Stimulated activated CD4-positive, alpha-beta T cell treated with anti-CD3 and anti-CD28 coated beads, Interleukin-1b, Interleukin-23, amount 100 ng/mL, for 4 hours (primary cell): ENCODE data around the gene MDM2.
"Not testable (repeated sequence)": the region's sequence is repeated elsewhere in the genome, so short reads cannot be mapped to it uniquely, and the experiment has no call there.

Experiments used
- DNase-seq, 2 donors: peaks; one replicate each; pipeline ENCODE4 v3.0.0-alpha.2; 2020; ENCODE audit warnings: low read depth in 2 of 2

Gene MDM2

DNA sequence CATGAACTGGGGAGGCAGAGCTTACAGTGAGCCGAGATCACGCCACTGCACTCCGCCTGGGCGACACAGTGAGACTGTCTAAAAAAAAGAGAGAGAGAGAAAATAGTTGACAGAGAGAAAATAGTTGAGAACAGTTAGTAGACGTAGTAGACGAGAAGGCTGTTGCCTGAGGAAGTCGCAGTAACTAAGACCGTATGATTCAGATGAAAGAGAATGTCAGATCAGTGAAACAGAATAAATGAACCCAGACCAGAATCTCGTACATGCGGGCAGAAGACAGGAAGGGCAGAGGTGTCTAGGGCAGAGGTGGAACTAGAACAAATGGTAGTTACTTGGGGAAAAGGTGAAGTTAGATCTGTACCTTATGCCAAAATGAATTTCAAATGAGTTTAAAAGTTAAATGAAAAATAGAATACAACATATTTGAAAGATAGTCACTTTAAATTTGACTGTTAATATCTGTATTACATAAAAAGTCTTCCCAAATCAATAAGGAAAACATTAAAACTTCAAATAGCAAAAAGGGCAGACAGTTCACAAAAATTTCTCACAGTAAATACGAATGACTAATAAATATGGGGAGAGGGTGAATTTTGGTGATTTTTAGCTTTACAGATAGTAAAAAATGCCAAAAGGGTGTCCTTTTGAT is 17.7 kb downstream of the MDM2 start:
- DNase-seq: no peak

DNA sequence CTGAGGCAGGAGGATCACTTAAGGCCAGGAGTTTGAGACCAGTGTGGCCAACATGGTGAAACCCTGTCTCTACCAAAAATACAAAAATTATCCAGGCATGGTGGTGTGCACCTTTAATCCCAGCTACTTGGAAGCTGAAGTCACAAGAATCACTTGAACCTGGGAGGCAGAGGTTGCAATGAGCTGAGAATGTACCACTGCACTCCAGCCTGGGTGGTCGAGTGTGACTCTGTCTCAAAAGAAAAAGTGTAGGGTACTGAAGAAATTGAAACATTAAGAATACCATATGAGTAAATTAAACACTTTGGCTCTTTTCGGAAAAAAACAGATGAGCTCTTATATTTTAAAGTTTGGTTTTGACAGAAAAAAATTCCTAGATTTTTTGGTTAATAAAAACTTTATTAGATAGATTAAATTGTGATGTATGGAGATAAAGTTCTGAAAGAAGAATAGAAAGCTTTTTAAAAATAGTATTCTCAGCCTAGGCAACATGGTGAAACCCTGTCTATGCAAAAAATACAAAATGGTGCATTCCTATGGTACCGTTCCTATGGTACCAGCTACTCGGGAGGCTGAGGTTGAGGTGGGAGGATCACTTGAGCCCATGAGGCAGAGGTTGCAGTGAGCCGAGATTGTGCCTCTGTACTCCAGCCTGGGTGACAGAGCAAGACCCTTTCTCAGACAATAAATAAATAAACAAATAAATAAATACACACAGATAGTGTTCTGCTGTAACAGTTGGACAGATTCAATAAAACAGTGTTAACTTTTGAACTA is 20.1 kb downstream of the MDM2 start:
- DNase-seq: no peak

DNA sequence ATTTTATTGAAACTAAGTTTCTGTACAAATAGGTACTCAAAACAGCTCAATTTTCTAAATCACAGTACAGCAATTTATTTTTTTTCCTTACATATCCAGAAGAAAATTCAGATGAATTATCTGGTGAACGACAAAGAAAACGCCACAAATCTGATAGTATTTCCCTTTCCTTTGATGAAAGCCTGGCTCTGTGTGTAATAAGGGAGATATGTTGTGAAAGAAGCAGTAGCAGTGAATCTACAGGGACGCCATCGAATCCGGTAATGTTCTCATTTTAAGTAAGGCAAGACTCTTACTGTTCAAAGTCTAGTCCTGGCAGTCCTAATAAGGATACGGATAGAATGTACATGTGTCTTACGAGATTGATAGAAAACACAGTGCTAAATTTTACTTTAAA is 20.7 kb downstream of the MDM2 start:
- DNase-seq: no peak

DNA sequence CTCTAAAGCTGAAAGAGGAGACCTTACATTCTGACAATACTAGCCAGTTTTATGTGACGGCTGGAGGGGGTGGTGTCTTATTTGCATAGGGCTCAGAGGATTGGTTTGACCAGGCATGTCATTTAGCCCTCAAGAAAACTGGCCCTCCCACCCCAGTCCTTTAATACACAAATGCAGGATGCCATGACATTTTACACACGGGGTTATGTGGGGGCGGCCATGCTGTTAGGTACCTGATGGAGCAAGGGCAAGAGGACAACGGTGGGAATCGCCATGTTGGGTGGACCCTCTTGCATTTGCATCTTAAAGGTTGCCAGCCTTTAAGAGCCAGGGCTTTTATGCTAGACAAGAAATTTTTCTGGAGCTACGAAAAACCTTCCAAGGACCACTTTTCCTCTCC is 23.3 kb downstream of the MDM2 start:
- DNase-seq: no peak

DNA sequence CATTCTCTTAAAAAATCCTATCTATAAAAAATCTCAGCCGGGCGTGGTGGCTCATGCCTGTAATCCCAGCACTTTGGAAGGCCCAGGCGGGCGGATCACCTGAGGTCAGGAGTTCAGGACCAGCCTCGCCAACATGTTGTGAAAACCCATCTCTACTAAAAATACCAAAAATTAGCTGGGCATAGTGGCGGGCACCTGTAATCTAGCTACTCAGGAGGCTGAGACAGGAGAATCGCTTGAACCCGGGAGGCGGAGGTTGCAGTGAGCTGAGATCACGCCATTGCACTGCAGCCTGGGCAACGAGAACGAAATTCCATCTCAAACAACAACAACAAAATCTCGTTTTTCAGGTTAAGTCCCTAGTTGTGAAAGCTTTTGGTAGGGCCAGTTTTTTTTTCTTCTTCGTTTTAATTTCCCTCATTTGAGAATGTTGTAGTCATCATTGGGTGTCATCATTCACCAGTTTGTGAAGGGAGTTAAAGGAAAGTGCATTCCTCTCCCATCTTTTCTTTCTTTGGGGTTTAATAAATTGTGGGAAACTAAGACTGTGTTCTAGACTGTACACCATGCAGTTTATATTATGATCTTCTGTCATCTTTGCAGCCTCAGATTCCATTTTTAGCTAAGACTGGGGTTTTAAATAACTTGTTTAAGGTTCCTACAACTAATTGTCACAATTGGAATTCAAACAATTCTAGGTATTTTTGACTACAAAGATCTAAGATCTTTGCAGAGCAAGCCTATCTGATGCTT is 23.9 kb downstream of the MDM2 start:
- no peak for DNase-seq

DNA sequence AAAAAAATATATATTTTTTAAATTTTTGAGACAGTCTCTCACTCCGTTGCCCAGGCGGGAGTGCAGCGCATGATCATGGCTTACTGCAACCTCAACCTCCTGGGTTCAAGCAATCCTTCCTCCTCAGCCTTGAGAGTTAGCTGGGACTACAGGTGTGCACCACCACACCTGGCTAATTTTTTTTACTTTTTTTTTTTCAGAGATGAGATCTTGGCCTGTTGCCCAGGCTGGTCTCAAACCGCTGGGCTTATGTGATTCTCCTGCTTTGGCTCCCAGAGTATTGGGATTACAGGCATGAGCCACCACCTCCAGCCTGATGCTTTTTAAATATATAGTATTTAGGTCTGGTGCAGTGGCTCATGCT is 24.5 kb downstream of the MDM2 start:
- no peak for DNase-seq

DNA sequence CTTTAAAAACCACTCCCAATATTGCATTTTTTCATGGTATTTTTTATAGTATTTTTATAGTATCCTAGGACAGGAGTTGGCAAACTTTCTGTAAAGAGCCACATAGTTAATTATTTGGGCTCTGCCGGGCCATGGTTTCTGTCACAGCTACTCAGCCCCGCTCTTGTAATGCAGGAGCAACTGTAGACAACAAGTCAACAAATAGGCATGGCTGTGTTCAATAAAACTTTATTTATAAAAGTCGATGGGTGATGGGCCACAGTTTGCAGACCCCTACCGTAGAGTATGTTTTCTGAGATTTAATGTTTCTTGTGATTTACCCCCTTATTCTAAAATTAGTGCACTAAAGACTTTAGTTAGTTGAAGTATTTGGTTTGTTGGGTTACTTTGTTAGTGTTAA is 25.5 kb downstream of the MDM2 start:
- no peak for DNase-seq

DNA sequence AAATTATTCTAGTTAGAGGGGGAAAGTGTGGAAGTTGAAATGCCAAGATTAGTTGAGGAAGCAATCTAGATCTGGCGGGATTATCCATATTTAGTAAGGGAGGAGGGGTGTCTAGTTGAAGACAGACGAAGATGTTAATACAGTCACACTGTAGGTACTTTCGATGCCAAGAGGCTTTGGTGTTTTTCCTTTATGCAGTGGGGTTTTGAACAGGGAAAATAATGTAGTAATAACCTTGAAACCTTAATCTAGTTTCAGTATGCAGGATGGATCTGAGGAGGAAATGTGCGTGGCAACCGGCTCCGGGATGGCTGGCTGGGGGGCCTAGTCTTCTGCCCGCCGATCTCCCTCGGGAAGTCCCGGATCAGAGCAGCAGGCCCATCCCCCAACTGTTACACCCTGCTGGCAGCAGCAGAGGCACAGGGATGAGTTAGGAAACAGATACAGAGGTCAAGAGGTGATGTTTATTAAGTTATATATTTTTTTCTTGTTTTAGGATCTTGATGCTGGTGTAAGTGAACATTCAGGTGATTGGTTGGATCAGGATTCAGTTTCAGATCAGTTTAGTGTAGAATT is 27.4 kb downstream of the MDM2 start:
- no peak for DNase-seq

DNA sequence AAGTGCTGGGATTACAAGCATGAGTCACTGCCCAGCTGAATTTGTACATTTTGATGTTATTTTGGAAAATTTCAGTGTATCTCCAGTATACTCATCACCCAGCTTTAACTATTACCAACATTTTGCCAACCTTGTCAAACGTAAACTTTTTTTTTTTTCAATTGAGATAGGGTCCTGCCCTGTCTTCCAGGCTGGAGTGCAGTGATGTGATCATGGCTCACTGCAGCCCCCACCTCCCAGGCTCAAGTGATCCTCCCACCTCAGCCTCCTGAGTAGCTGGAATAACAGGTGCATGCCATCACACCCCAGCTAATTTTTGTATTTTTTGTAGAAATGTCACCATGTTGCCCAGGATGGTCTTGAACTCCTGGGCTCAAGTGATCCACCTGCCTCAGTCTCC is 29.2 kb downstream of the MDM2 start:
- DNase-seq: no peak

DNA sequence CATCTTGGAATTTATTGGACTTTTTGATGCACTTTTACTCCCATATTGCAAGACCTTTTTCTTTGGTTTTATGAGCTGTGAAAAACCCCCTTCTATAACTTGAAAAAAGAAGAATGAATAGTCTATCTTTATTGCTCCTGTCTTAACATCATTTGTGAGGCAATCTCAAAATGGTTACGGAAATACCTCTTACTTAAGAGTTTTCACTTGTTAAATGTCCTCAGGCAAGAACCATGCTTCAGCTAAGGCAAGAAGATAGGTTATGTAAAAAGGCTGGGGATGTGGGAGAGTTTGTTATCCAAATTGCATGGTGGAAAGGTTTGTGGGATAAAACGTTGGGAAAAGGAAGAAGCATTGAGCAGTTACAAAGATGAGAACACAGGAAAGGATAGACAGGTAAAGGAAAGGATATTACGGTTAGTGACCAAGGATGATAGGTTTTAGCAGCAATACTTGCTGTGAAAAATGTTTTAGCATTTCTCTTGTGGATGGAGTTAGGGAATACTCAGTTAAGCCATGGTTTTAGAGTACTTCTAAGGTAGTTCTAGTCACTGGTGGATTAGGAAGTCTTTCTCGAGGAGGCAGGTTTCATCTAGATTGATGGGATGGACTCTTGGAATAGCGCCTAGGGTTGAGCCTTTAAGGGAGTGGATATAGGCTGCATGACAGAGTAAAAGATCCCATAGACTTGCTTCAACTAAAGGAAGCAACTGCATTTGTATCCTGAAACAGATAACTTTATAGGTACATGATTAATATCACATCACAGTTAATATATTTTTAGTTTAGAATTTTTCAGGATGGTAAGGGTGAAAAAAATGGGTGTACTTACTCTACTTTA is 30.3 kb downstream of the MDM2 start:
- DNase-seq: no peak

DNA sequence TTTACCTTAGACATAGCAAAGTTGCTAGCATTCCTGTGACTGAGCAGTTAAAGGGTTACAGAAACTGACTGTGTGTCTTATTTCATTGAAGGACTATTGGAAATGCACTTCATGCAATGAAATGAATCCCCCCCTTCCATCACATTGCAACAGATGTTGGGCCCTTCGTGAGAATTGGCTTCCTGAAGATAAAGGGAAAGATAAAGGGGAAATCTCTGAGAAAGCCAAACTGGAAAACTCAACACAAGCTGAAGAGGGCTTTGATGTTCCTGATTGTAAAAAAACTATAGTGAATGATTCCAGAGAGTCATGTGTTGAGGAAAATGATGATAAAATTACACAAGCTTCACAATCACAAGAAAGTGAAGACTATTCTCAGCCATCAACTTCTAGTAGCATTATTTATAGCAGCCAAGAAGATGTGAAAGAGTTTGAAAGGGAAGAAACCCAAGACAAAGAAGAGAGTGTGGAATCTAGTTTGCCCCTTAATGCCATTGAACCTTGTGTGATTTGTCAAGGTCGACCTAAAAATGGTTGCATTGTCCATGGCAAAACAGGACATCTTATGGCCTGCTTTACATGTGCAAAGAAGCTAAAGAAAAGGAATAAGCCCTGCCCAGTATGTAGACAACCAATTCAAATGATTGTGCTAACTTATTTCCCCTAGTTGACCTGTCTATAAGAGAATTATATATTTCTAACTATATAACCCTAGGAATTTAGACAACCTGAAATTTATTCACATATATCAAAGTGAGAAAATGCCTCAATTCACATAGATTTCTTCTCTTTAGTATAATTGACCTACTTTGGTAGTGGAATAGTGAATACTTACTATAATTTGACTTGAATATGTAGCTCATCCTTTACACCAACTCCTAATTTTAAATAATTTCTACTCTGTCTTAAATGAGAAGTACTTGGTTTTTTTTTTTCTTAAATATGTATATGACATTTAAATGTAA is 31.5 kb downstream of the MDM2 start:
- no peak for DNase-seq

DNA sequence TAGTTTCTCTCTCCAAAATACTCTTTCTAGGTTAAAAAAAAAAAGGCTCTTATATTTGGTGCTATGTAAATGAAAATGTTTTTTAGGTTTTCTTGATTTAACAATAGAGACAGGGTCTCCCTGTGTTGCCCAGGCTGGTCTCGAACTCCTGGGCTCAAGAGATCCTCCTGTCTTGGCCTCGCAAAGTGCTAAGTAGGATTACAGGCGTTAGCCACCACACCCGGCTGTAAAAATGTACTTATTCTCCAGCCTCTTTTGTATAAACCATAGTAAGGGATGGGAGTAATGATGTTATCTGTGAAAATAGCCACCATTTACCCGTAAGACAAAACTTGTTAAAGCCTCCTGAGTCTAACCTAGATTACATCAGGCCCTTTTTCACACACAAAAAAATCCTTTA is 33.2 kb downstream of the MDM2 start:
- DNase-seq: not testable (repeated sequence)

DNA sequence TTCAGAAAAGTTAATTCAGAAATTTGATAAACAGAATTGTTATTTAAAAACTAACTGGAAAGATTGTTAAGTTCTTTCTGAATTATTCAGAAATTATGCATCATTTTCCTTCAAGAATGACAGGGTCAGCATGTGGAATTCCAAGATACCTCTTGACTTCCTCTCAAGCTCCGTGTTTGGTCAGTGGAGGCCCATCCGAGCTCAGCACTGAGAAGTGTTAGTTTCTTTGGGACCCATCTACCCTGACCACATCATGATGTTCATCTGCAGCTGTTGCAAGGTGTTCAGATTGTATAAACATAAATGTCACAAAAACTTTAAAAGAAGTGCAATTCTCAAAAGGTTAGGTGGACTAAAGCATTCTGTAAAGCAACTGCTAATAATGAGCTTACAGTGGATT is 33.7 kb downstream of the MDM2 start:
- DNase-seq: no peak

DNA sequence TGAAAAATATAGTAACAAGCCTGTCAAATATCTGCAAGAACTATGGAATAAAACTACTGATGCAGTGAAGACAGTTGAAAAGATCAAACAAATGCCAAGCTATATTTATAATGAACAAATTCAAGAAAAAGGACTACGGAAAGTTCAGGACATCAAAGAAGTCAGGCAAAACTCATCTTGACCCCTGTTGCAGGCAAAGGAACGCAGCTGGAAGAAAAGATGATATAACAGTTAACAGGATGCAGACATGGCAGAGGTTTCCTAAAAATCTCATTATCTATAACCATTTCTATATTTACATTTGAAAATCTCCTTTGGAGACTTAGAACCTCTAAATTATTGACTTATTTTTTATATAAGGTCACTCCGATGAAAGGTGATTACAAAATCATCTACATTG is 34.1 kb downstream of the MDM2 start:
- no peak for DNase-seq

DNA sequence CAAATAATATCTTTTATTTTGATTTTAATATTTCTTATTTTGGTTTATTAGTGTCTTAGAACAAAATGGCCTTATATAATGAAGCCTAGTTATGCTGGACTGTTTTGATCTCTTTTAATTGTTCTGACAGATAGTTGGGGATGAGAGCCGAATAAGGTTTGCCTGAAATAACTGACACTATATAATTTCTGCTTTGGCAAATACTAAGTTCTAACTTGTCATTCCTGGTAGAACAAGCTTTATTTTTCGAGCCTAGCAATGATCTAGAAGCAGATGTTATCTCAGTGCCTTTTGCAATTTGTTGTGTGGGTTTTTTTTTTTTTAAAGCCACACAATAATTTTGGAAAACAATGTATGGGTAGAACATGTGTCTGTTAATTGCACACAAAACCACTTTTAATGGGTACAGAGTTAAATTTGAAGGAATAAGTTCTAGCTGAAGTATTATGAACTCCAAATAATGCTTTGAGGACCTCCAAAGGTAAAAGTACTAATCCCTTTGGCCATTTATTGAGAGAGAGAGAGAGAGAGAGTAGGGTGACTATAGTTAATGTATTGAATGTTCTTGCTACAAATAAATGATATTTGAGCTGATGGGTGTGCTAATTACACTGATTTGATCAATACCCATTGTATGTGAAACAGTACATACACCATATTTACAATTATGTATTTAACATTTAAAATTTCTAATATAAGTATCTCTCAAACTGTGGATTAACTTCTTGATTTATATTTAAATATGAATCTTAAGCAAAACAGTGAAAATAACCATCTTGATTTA is 35.0 kb downstream of the MDM2 start:
- DNase-seq: no peak

DNA sequence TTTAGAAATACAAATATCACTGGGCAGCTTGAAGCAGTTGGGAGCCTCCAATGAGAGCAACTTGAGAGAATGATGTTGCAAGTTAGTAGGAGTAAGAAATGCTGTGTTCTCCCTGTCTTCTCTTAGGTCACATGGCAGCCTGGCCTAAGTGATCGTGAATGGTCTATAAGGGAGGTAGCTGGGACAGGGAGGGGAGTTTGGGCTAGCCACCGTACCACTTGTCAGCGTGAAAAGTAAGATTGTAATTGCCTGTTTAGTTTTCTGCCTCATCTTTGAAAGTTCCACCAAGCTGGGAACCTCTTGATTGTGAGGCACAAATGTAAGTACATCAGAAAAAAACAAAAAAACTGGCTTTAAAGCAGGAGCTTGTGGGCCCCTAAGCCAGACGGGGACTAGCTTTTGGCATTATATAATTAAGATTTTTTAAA is 36.4 kb downstream of the MDM2 start:
- DNase-seq: no peak

DNA sequence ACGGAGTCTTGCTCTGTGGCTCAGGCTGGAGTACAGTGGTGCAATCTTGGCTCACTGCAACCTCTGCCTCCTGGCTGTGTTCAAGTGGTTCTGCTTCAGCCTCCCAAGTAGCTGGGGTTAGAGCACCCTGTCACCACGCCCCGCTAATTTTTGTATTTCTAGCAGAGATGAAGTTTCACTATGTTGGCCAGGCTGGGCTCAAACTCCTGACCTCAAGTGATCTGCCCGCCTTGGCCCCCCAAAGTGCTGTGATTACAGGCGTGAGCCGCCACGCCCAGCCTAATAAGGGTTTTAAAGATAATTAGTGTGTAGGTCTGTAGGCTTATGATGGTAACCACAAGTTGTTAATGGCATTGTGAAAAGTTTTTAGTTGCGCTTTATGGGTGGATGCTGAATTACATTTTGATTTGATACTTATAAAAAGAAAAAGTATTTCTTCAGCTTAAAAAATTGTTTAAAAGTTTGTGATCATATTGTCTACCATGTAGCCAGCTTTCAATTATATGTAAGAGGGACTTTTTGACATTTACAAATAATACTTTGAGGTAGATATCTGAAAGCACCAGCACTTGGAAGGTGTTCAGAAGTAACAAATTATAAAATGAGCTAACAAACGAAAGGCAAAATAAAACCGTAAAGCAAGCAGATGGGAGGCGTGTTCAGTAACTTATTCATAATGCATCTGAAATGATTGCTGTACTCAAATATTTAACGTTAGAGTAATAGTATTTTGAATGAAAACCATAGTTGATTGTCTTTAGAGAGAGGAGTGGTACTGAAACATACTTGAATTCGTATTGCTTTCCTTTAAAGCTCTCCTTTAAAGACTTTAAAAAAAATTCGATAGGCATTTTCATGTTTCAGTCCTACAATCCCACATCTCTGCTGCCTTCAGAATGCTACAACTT is 37.1 kb downstream of the MDM2 start:
- no peak for DNase-seq

DNA sequence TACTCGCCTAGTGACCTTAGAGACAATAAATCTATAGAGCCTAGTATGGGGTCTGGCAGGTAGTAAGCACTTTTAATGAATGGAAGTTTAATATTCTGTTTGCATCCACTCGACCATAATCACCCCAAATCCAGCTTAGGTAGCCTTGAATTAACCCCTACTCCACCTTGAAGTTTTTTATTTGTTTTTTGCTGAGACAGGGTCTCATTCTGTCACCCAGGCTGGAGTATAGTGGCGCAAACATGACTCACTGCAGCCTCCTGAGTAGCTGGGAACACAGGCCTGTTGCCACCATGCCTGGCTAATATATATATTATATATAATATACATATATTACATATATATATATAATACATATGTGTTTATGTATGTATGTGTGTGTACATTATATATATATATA is 38.8 kb downstream of the MDM2 start:
- DNase-seq: no peak

DNA sequence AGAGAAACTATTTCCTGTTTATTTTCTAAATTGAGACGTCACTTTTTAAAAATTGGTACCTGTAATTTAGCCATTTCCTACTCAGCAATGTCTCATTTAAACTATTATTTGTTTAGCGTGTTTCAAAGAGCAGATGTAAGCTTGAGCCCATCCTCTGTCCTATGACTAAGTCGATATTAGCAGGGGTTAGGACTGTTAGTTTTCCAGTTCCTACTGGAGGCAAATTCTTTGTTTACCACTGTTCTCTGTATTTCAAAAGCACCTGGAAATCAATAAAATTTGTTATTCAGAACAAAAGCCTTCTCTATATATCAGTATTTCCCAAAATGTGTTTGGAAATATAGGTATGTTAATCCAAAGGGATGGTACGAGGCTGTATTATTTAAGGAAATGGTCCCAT is 42.4 kb downstream of the MDM2 start:
- no peak for DNase-seq
